Activated CD4-positive, alpha-beta T cell treated with anti-CD3 and anti-CD28 coated beads, Interleukin-2, Interleukin-4, amounts not matched to agents 100 ng/mL and 50 ng/mL, durations not matched to agents 16 hours and 8 hours (primary cell): ENCODE results near the gene ASXL2.

Experiments
- DNase-seq: peaks from one replicate; pipeline ENCODE4 v3.0.0-alpha.2; 2020; ENCODE audit warnings: low spot score

ASXL2 gene

DNA sequence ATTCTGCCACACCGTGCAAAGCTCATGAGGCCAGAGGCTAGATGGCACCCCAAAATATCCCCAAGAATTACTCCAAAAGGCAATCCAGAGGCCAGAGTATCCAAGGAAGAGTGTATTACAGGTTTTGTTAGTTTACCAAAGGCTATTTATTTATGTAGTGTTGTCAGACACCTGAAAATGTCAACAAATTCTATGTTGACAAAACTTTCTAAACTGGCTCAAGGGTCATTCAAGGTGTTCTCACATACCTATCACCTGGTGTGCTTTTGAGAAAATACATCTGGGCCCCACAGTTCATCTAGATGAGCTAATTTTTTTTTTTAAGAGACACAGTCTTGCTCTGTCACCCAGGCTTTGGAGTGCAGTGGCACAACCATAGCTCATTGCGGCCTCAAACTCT is 192.5 kb downstream of the ASXL2 start:
- no peak for DNase-seq

DNA sequence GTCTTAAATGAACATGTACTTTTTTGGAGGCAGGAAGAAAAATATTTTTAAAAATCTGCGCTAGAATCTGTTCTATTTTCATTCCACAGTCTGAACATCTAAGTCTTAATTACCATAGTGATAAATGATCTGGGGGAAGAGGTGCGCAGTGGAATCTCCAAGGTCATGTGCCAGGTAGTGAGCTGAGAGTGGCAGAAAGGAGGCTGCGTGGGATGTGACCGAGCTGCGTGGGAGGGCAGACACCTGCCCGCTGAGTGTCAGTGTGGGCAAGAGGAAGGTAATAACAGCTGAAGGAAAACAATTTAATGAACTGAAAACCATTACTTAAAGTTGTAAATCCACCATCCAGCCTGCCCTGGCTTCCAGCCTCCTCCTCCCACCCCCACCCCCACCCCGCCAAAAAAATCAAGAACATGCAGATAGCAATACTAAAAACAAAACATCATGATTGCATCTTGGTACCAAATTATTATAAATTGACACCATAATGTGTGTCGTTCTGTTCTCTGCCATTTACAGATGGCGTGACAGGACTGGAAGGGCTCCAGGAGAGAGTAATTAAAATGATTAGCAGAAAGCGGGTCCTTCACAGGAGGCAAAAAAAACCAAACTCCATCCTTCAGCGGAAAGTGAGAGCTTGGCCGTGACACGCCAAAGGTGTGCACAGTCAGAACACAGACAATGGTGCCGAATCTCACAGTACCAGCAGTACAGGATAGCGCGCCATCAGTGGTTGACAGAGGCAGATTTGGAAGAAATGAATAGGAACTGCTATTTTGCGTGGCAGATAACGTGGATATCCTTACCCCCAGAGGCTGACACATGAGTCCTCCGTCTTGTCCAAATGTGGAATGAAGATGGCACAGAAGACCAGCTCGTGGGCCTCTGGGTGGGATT is 193.5 kb downstream of the ASXL2 start:
- DNase-seq, result no peak
